Neutrophil (primary cell): ENCODE results near the gene PANX1.

ENCODE experiments used
- H3K27ac ChIP-seq: fragments of 200-600 bp; sonication (generic); 2 replicates; pipeline ENCODE4 v1.5.1; 2016; ENCODE audit warnings: mild to moderate bottlenecking, moderate library complexity
- H3K27me3 ChIP-seq: fragments of 200-600 bp; sonication (generic); 2 replicates; pipeline ENCODE4 v1.6.0; 2016; ENCODE audit warnings: mild to moderate bottlenecking
- H3K36me3 ChIP-seq: fragments of 200-600 bp; sonication (generic); 2 replicates; pipeline ENCODE4 v1.5.1; 2017
- H3K4me1 ChIP-seq, 2 experiments: fragments of 200-600 bp in 1 of 2; sonication (generic) in 1 of 2; 1 replicate in 1 of 2; 2 replicates in 1 of 2; pipeline versions ENCODE4 v1.5.1 to v1.6.1; 2013 to 2016; ENCODE audit warnings: low read depth in 1 of 2, low read length in 1 of 2, mild to moderate bottlenecking in 1 of 2, moderate library complexity in 1 of 2; ENCODE audit not compliant: control insufficient read depth in 1 of 2, insufficient read depth in 1 of 2
- H3K4me3 ChIP-seq, 2 experiments: fragments of 200-600 bp in 1 of 2; sonication (generic) in 1 of 2; 1 replicate in 1 of 2; 2 replicates in 1 of 2; pipeline ENCODE4 v1.5.1; 2013 to 2016; ENCODE audit warnings: low read depth in 1 of 2, low read length in 1 of 2, mild to moderate bottlenecking in 1 of 2, moderate library complexity in 1 of 2
- H3K9me3 ChIP-seq: fragments of 200-600 bp; sonication (generic); 2 replicates; pipeline ENCODE4 v1.5.1; 2016
- CTCF ChIP-seq: fragments of 200-600 bp; sonication (generic); IDR thresholded peaks from 2 replicates; pipeline ENCODE4 v1.5.1; 2016; ENCODE audit warnings: antibody characterized with exemption

The PANX1 gene

GRCh38 chr11:94224078-94224477 is 95.4 kb downstream of the PANX1 start:
- Histone ChIP-seq H3K4me1 (no peaks in the 10 kb centered on the region), H3K4me3 (no peak overlapping the region), H3K9me3 (peaks cover 2% of the 10 kb centered on the region), H3K27ac (no peak overlapping the region), H3K36me3 (no peaks in the 10 kb centered on the region), H3K27me3 (no peaks in the 10 kb centered on the region)
- TF ChIP-seq CTCF, result no peak
